ENCODE measurements around the gene SOX6.

GRCh38 chr11:15976433-15977045 is 379.8 kb downstream of the SOX6 start:
- TF ChIP-seq CTCF (conservative IDR thresholded peaks at IDR 0.05 in 1 of 2, IDR thresholded peaks at IDR 0.05 in 1 of 2; ENCODE audit: extremely low read depth in 1 of 2, insufficient read depth in 1 of 2, low read depth in 1 of 2, low read length in 2 of 2) = no peak
- TF ChIP-seq EZH2 (IDR thresholded peaks at IDR 0.05; ENCODE audit: borderline replicate concordance, low read length) = no peak

Measured in mammary epithelial cell (primary cell).